ENCODE results near the gene PRAME. TPM values are rescaled to one million over a fixed set of nuclear protein-coding genes. Genes with fewer than 3 reads are reported as not detected.

Gene PRAME
- total and polyA plus RNA-seq, 10 of the 15 experiments (the other 5 are each of a cell fraction or from before 2014, with no cell fraction given): 0.40 to 2.5 (median 0.65) TPM

- no peaks in the 10 kb centered on the region for H3K9me3 ChIP-seq (replicated peaks; ENCODE audit: control insufficient read depth, insufficient read depth, low read length)
- DNase-seq (ENCODE audit: low read depth, low spot score): no peak
- SMC1A ChIA-PET (ENCODE audit: uncharacterized antibody, unreplicated experiment): interaction anchor here (0.7 to 1.4 kb wide), 2 partner anchors 29 to 32 kb away, joined by 3 read pairs; no protein-coding TSS in a partner anchor
- no peaks in the 10 kb centered on the region for H4K20me1 ChIP-seq (ENCODE audit: control insufficient read depth, insufficient read depth)
- no TSS peak for BruUV-seq (replicated peaks)
- CTCF ChIA-PET: no interaction called here
- H3K9ac ChIP-seq (ENCODE audit: control insufficient read depth, insufficient read depth, low read length): no peak overlapping the region
- H3K27me3 ChIP-seq (replicated peaks in 1 of 2; ENCODE audit: control insufficient read depth in 2 of 2, insufficient read depth in 2 of 2, low read length in 1 of 2): no peaks in the 10 kb centered on the region
- no peak for ATAC-seq
- H3K36me3 ChIP-seq (ENCODE audit: control insufficient read depth in 2 of 2, insufficient read depth in 2 of 2, low read length in 1 of 2): no peaks in the 10 kb centered on the region
- no peaks in the 10 kb centered on the region for H3K79me2 ChIP-seq (ENCODE audit: control insufficient read depth, insufficient read depth, low read length)
- 62% methylated on average over 8 of the region's 8 CpGs for WGBS (ENCODE audit: insufficient coverage, insufficient replicate concordance, low lambda C conversion rate, missing lambda C conversion rate)
- no peak for FAIRE-seq
- no peak overlapping the region for H3K4me3 ChIP-seq
- no peak overlapping the region for H2AFZ ChIP-seq (ENCODE audit: control insufficient read depth, low read depth, low read length)
- POLR2A ChIA-PET: no interaction called here
- no peak overlapping the region for H3K27ac ChIP-seq (ENCODE audit: control insufficient read depth, insufficient read depth)
- in situ Hi-C loops (cut with MboI): no loop called here
- no peaks in the 10 kb centered on the region for H3K4me1 ChIP-seq (ENCODE audit: control insufficient read depth, insufficient read depth, low read length)
- TF ChIP-seq HDAC6 (IDR thresholded peaks at IDR 0.05; ENCODE audit: unreplicated experiment): no peak
- TF ChIP-seq BCLAF1 (IDR thresholded peaks at IDR 0.05): no peak
- no peak for TF ChIP-seq RELB (IDR thresholded peaks at IDR 0.05; ENCODE audit: low read depth)
- no peak for TF ChIP-seq YBX1 (IDR thresholded peaks at IDR 0.05)
- TF ChIP-seq TCF7 (IDR thresholded peaks at IDR 0.05; ENCODE audit: borderline replicate concordance): no peak
- TF ChIP-seq RELA (IDR thresholded peaks at IDR 0.05; ENCODE audit: borderline replicate concordance, partially characterized antibody): no peak
- no peak for TF ChIP-seq YY1 (IDR thresholded peaks at IDR 0.05; ENCODE audit: low read depth, low read length)
- TF ChIP-seq TCF3 (IDR thresholded peaks at IDR 0.05; ENCODE audit: borderline replicate concordance, insufficient read depth, low read depth, low read length): no peak
- no peak for TF ChIP-seq CREB1 (IDR thresholded peaks at IDR 0.05; ENCODE audit: low read depth)
- RAD21 ChIA-PET (ENCODE audit: unreplicated experiment): no interaction called here
- intact Hi-C loops (cut with micrococcal nuclease; ENCODE audit: unreplicated experiment): no loop called here
- H3K4me2 ChIP-seq (ENCODE audit: control insufficient read depth, insufficient read depth): no peak overlapping the region
Observed at GRCh38 chr22:22521631-22522030, 37.4 kb downstream of the PRAME start.

All from GM12878 (cell line).